Brain microvascular endothelial cell (primary cell): Measurements from ENCODE around the gene RPTN.
A peak's percentile ranks its signal among the peaks of the same experiment; 100 is the strongest.

Experiments used
- DNase-seq: peaks from one replicate; pipeline ENCODE4 v3.0.0-alpha.2; 2020
- H3K27ac ChIP-seq: fragments of 250-450 bp; sonication (Bioruptor Pico); 2 replicates; pipeline ENCODE4 v1.5.1; 2020; ENCODE audit warnings: mild to moderate bottlenecking, moderate library complexity
- H3K27me3 ChIP-seq: fragments of 250-450 bp; sonication (Bioruptor Pico); replicated peaks from 2 replicates; pipeline ENCODE4 v1.5.1; 2020; ENCODE audit warnings: mild to moderate bottlenecking
- H3K36me3 ChIP-seq: fragments of 250-450 bp; sonication (Bioruptor Pico); replicated peaks from 2 replicates; pipeline ENCODE4 v1.5.1; 2020; ENCODE audit warnings: mild to moderate bottlenecking
- H3K4me3 ChIP-seq: 2 replicates; pipeline ENCODE4 v1.5.1; 2011; ENCODE audit warnings: low read depth, mild to moderate bottlenecking, control low read depth, low read length, moderate library complexity
- in situ Hi-C: cut with HindIII; loops from 2 replicates; pipeline ENCODE4 v1.10.0; 2017; ENCODE audit warnings: low sequenced_read_pairs, low pct_ligation_motif_present
- TF ChIP-seq, protein P1 (sequence below): IDR thresholded peaks from 2 replicates; pipeline ENCODE4 v1.5.1; 2011; ENCODE audit warnings: low read depth, mild to moderate bottlenecking, moderate library complexity, low read length, control low read depth, inconsistent platforms; ENCODE audit errors: missing control alignments

Gene RPTN

DNA sequence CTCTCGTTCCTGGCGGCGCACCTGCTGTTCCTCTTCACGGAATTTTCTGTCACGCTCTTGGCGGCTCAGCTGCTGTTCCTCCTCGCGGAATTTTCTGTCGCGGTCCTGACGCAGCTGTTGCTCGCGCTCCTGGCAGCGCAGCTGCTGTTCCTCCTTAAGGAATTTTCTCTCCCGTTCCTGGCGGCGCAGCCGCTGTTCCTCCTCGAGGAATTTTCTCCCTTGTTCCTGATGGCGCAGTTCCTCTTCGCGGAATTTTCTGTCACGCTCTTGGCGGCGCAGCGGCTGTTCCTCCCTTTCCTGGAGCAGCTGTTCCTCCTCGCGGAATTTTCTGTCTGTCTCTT lies 50.2 kb downstream of the RPTN start:
- H3K27ac ChIP-seq, result no peak overlapping the region
- H3K27me3 ChIP-seq, result peaks cover 62% of the 10 kb centered on the region
- TF ChIP-seq, protein P1, sequence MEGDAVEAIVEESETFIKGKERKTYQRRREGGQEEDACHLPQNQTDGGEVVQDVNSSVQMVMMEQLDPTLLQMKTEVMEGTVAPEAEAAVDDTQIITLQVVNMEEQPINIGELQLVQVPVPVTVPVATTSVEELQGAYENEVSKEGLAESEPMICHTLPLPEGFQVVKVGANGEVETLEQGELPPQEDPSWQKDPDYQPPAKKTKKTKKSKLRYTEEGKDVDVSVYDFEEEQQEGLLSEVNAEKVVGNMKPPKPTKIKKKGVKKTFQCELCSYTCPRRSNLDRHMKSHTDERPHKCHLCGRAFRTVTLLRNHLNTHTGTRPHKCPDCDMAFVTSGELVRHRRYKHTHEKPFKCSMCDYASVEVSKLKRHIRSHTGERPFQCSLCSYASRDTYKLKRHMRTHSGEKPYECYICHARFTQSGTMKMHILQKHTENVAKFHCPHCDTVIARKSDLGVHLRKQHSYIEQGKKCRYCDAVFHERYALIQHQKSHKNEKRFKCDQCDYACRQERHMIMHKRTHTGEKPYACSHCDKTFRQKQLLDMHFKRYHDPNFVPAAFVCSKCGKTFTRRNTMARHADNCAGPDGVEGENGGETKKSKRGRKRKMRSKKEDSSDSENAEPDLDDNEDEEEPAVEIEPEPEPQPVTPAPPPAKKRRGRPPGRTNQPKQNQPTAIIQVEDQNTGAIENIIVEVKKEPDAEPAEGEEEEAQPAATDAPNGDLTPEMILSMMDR, result no peak
- in situ Hi-C loops, result no loop called here
- H3K4me3 ChIP-seq, result no peak overlapping the region
- no peak for DNase-seq
- H3K36me3 ChIP-seq, result no peaks in the 10 kb centered on the region

DNA sequence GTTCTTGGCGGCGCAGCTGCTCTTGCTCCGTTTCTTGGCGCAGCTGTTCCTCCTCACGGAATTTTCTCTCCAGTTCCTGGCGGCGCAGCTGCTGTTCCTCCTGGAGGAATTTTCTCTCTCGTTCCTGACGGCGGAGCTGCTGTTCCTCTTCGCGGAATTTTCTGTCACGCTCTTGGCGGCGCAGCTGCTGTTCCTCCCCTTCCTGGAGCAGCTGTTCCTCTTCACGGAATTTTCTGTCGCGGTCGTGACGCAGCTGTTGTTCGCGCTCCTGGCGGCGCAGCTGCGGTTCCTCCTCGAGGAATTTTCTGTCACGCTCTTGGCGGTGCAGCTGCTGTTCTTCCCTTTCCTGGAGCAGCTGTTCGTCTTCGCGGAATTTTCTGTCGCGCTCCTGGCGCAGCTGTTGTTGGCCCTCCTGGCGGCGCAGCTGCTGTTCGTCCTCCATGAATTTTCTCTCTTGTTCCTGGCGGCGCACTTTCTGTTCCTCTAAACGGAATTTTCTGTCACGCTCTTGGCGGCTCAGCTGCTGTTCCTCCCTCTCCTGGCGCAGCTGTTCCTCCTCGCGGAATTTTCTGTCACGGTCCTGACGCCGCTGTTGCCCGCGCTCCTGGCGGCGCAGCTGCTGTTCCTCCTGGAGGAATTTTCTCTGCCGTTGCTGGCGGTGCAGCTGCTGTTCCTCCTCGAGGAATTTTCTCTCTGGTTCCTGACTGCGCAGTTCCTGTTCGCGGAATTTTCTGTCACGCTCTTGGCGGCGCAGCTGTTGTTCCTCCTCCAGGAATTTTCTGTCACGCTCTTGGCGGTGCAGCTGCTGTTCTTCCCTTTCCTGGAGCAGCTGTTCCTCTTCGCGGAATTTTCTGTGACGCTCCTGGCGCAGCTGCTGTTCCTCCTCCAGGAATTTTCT lies 50.8 kb downstream of the RPTN start:
- in situ Hi-C loops, result no loop called here
- Histone ChIP-seq H3K27ac (no peak overlapping the region), H3K27me3 (peaks cover 57% of the 10 kb centered on the region), H3K4me3 (peak overlapping the region; percentile 35), H3K36me3 (no peaks in the 10 kb centered on the region)
- no peak for DNase-seq
- TF ChIP-seq, protein P1, result peak; percentile 3

DNA sequence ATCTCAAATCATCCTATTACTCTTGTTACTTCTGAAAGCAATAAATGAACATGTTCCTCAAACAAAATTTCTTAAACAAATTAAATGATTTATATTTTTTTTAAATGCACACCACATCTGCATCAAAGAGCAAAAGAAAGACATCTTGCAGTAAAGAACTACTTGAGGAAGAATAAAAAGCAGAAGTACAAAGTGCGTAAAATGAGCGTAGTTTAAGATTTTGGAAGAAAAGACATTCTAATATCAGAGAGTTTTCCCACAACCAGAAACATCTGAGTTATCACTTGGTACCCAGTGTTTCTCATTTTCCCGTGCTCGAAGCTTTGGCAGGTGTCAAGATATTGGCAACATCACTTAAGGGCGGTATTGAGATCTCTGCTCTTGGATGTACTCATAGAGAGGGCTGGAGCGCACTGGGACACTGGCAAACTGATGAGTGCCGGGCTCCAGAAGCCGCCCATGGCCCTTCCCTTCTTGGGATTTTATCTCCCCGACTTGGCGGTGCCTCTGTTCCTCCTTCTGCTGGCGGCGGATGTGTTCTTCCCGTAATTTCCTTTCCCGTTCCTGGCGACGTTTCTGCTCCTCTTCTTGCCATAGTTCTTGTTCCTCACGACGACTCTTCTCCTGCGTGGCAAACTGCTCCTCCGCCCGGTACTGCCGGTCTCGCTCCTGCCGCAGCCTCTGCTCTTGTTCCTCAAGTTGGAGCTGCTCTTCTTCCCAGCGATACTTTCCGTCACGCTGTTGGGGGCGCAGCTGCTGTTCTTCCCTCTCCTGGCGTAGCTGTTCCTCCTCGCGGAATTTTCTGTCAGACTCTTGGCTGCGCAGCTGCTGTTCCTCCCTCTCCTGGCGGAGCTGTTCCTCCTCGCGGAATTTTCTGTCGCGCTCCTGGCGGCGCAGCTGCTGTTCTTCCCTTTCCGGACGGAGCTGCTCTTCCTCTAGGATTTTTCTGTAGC lies 51.7 kb downstream of the RPTN start:
- Histone ChIP-seq H3K36me3 (no peaks in the 10 kb centered on the region), H3K27me3 (peaks cover 48% of the 10 kb centered on the region), H3K27ac (no peak overlapping the region), H3K4me3 (peak overlapping the region; percentile 35)
- in situ Hi-C loops, result no loop called here
- TF ChIP-seq, protein P1, result no peak
- no peak for DNase-seq

DNA sequence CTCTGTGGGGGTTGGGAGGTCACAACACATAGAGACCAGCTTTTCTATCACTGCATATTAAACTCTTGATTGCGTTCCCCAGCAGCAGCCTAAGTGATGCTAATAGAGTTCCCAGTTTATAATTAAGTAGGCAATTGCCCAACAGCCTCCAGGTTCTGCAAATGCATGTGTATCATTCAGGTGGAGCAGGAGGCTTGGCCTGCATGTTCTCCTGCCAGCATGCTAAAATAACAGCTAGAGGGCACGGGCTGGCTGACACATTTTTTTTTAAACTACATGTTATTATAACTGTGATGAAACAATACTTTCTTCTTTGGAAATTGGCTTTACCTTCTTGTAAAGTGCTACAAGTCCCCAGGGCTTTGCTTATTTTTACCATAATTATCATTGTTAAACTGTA lies 54.2 kb downstream of the RPTN start:
- in situ Hi-C loops, result no loop called here
- H3K27me3 ChIP-seq, result peaks cover 37% of the 10 kb centered on the region

More for the DNA sequence above, 54.2 kb downstream of the RPTN start:
- H3K4me3 ChIP-seq, result no peak overlapping the region
- H3K27ac ChIP-seq, result no peak overlapping the region
- DNase-seq, result no peak
- H3K36me3 ChIP-seq, result no peaks in the 10 kb centered on the region
- TF ChIP-seq, protein P1, result no peak
